HG03469 (cell line): Measurements from ENCODE around the gene TEX52.
"Not testable (repeated sequence)": the region's sequence is repeated elsewhere in the genome, so short reads cannot be mapped to it uniquely, and the experiment has no call there.

ENCODE experiments used
- ATAC-seq: cut with Tn5 transposase; IDR thresholded peaks from one replicate; pipeline ENCODE4 v1.9.1; 2021; ENCODE audit warnings: mild to moderate bottlenecking, moderate library complexity, moderate number of reproducible peaks; ENCODE audit not compliant: unreplicated experiment

TEX52 gene

DNA sequence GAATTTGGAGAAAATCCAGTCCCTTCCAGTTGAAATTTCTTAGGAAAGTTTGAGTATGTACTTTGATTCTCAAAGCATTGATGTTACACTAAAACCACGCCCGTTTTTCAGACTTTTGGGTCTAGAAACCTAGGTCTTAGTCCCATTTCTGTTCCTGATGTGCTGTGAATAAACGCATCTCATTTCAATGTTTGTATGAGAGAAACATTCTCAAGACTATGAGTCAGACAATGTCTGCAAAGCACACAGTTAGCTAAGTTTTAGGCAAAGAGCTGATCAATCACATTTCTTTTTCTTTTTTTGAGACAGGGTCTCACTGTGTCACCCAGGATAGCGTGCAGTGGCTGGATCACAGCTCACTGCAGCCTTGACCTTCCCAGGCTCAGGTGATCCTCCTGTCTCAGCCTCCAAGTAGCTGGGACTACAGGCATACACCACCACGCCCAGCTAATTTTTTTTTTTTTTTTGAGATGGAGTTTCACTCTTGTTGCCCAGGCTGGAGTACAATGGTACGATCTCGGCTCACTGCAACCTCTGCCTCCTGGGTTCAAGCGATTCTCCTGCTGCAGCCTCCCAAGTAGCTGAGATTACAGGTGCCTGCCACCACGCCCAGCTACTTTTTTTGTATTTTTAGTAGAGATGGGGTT lies 12.3 kb upstream of the TEX52 start:
- not testable (repeated sequence) for ATAC-seq

DNA sequence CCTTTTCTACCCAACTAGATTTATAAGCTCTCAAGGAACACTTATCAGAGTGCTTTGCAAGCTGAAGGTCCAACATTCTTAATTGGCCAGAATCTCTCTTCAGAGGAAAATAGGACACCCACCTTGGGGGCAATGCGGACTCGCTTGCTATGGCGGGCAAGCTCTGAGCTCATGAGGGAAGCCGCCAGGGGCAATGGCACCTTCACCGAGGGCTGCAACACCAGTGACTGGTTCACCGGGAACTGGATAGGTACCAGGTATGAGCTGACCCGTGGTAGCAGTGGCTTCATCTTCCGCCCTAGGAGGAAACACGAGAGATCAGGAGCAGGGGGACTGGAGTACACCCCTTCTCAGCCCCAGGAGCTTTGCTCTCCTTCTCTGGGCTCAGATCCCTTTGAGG lies 7.4 kb upstream of the TEX52 start:
- no peak for ATAC-seq

DNA sequence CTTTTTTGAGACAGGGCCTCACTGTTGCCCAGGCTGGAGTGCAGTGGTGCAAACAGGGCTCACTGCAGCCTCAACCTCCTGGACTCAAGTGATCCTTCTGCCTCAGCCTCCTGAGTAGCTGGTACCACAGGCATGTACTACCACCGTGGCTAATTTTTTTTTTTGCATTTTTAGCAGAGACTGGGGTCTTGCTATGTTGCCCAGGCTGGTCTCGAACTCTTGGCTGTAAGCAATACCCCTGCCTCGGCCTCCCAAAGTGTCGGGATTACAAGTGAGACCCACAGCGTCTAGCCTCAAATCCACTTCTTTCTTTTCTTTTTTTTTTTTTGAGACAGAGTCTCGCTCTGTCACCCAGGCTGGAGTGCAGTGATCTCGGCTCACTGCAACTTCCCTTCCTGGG lies 6.6 kb upstream of the TEX52 start:
- ATAC-seq, result not testable (repeated sequence)

DNA sequence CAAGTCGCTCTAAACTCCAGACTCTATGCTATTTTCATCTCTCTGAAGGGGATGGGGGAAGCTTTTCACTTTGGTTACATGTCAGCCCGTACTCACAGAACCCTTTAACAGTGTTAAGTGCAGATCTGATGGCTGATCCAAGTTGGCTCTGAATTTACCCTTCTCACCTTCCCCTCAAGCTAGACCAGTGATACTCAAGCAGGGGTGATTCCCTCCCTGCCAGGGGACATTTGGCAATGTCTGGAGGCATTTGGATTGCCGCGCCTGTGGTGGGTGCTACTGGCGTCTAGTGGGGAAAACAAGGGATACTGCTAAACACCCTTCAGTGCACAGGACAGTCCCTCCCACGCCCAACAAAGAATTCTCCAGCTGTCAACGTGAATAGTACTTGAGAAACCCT lies 6.0 kb upstream of the TEX52 start:
- no peak for ATAC-seq

GRCh38 chr12:2860170-2860569 lies 3.3 kb upstream of the TEX52 start:
- no peak for ATAC-seq

- no peak for ATAC-seq
Measured at GRCh38 chr12:2858944-2859421, 2.1 kb upstream of the TEX52 start.

DNA sequence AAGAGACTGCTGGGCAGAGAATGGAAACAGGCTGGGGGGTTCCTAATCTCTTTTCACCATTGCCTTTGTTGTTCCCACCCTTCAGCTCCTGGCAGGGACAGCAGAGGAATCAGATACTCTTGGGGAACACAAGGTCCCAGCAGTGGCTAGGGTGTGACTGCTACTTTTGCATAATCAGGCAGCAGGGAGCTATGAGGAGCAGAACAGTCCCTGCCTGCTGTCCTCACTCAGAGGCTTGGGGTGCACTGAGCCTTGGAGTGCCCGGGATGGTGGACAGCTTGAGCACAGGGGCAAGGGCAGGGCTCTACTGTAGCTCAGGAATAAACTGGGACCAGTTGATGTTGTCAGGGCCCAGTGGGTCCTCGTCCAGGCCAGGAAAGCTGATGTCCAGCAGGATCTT lies 1.5 kb upstream of the TEX52 start:
- ATAC-seq, result no peak

GRCh38 chr12:2857576-2857975 lies 737 bp upstream of the TEX52 start:
- no peak for ATAC-seq

GRCh38 chr12:2856051-2856450 lies 788 bp downstream of the TEX52 start:
- ATAC-seq, result no peak

- no peak for ATAC-seq
Measured at GRCh38 chr12:2855546-2855945, 1.3 kb downstream of the TEX52 start.

GRCh38 chr12:2854669-2855453 lies 2.0 kb downstream of the TEX52 start:
- ATAC-seq, result no peak

DNA sequence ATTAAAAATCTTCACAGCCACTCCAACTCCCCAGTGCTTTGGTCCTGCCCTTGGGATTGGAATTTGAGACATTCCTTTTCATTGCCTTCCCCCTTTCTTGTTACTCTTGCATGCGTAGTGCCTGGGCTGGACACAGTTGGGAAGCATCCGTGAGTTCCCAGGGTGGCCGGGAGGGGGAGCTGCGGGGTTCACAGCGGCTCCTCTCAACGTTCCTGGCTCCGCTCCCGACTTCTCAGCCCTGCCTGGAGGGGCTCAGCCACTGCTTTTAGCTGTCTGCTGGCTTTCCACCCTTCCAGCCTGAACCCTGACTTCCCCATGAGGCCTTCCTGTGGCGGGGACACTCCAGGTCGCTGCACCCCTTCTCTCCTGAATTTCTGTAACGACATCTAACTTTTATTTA lies 3.2 kb downstream of the TEX52 start:
- no peak for ATAC-seq

DNA sequence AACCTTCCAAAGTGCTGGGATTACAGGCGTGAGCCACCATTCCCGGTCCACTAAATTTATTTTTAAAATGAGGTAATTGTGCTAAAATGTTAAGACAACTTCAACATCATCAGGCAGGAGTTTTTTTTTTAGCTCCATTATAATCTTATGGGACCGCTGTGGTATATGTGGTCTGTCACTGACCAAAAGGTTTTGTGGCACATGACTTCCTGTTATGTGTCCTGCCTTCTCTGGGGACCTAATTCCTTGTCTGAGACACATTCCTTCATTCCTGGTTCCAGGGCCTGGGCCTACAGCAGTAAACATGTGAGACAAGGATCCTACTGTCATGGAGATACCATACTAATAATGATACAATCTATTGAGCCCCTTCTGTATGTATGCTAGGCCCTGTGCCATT lies 4.9 kb downstream of the TEX52 start:
- ATAC-seq, result no peak

DNA sequence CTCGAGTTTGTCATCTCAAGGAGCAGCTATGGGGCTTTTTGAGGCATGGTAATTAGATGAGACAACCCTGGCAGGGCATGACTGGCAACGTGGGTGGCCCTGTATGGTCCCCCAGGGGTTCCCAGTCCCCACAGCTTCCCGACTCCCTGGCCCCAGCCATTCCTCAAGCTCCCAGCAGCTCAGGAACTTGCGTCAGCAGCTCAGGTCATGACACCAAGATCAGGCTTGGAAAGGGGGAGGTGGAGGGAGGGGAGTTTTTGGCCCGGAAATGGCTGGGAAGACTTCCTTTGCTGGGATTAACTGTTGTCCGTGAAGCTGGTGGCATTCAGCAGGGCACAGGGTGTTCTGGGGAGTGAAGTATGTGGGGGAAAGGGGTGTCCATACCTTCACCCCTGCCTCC lies 11.6 kb downstream of the TEX52 start:
- ATAC-seq, result no peak

DNA sequence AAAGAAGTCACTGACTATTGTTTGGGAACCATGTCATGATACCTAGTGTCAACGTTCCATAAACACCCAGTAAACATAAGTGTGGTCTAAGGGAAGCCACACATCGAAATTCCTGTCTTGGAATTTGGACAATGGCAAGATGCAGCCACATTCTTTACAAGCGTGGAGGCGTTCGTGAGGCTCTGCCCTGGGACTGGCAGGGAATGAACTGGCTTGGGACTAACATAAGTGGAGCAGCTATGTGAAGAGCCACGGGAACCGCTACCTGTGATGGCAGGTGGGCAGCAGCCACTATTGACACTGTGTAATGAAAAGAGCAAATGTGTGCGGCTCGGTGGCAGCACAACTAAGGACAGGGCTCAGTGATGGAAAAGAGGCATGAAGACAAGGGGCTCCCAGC lies 12.1 kb downstream of the TEX52 start:
- ATAC-seq, result no peak

DNA sequence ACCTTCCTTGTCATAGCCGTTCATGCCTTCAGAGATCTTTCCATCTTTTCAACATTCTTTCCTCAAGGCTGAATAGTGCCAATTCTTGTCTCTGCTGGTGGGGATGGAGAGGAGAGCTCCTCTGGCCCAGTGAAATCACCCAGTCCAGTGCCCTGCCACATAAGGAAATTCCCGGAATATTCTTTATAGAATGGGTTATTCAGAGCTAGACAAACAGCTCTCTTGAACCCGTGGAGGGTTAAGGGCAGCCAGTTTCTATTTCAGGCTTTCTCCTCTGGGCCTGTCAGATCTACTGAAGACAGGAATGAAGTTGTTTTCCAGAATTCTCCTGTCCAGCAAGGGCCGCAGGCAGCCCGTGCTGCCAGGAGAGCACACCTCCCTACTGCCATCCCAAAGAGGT lies 13.9 kb downstream of the TEX52 start:
- no peak for ATAC-seq

- ATAC-seq, result no peak
Measured at GRCh38 chr12:2841056-2841650, 15.7 kb downstream of the TEX52 start.

- no peak for ATAC-seq
Measured at GRCh38 chr12:2836574-2836973, 20.3 kb downstream of the TEX52 start.

DNA sequence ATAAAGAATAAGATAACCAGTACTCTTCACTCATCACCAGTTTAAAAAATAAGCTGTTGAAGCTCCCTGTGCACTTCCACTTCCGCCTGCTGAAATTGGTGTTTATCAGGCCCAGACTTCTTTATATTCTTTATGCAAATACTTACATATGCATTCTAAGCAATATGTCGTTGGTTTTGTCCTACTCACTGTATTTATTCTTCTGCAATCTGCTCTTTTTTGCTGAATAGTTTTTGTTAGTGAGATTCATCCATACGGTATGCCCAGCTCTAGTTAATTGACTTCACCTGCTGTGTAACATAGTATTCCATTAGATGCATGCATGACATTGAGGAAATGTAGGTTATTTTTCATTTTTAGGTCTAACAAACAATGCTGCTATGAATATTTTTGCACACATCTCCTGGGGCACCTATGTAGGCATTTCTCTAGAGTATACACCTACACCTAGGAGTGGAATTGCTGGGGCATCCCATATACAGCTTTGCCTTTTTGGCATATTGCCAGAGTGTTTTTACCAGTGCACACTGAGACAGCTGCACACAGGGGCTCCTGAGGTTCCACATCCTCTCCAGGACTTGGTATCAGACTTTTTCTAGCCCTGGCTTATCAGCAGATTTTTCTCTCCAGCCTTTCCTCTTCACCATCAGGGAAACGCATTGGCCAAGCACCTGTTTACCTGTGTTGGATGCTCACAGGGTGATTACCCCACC lies 21.0 kb downstream of the TEX52 start:
- no peak for ATAC-seq

GRCh38 chr12:2834581-2835491 lies 22.0 kb downstream of the TEX52 start, which contains the start of gene NRIP2:
NRIP2 (minus strand) TSS chr12:2835035; CDS start chr12:2834983, 52 bp downstream.
- ATAC-seq, result no peak
